Measurements from ENCODE around the gene ERAS.

ERAS gene

GRCh38 chrX:48798318-48798717, 28.0 kb upstream of the ERAS start:
- Histone ChIP-seq H3K4me1 (ENCODE audit: control insufficient read depth, insufficient read depth, low read length, unreplicated experiment) (peaks cover 15% of the 10 kb centered on the region), H3K79me2 (ENCODE audit: control insufficient read depth, insufficient read depth, low read length, unreplicated experiment) (no peaks in the 10 kb centered on the region), H3K4me3 (ENCODE audit: low read depth, low read length) (no peak overlapping the region), H3K27ac (ENCODE audit: low read depth, low read length) (no peak overlapping the region), H3K27me3 (ENCODE audit: insufficient read depth, low read length) (no peaks in the 10 kb centered on the region), H3K36me3 (ENCODE audit: insufficient read depth, low read length) (no peaks in the 10 kb centered on the region), H2AFZ (ENCODE audit: low read length, unreplicated experiment) (no peak overlapping the region)

- H3K4me3 ChIP-seq (ENCODE audit: low read depth, low read length), result peak overlapping the region; percentile 92
- peak overlapping the region; percentile 93 for H3K27ac ChIP-seq (ENCODE audit: low read depth, low read length)
- H3K4me1 ChIP-seq (ENCODE audit: control insufficient read depth, insufficient read depth, low read length, unreplicated experiment), result peaks cover 7% of the 10 kb centered on the region
- H3K79me2 ChIP-seq (ENCODE audit: control insufficient read depth, insufficient read depth, low read length, unreplicated experiment), result no peaks in the 10 kb centered on the region
- no peaks in the 10 kb centered on the region for H3K36me3 ChIP-seq (ENCODE audit: insufficient read depth, low read length)
- peak overlapping the region; percentile 91 for H2AFZ ChIP-seq (ENCODE audit: low read length, unreplicated experiment)
- H3K27me3 ChIP-seq (ENCODE audit: insufficient read depth, low read length), result no peaks in the 10 kb centered on the region
These were observed 25.6 kb upstream of the ERAS start for GRCh38 chrX:48800574-48801279.

- Histone ChIP-seq H3K4me3 (ENCODE audit: low read depth, low read length) (peak within 1 kb of the TSS; percentile 92), H3K27ac (ENCODE audit: low read depth, low read length) (peak within 1 kb of the TSS; percentile 95), H2AFZ (ENCODE audit: low read length, unreplicated experiment) (peak within 1 kb of the TSS; percentile 91), H3K27me3 (ENCODE audit: insufficient read depth, low read length) (no peaks in the 10 kb centered on the region), H3K79me2 (ENCODE audit: control insufficient read depth, insufficient read depth, low read length, unreplicated experiment) (no peaks in the 10 kb centered on the region), H3K4me1 (ENCODE audit: control insufficient read depth, insufficient read depth, low read length, unreplicated experiment) (peaks cover 7% of the 10 kb centered on the region), H3K36me3 (ENCODE audit: insufficient read depth, low read length) (no peaks in the 10 kb centered on the region)
These were observed 24.8 kb upstream of the ERAS start, which contains the start of gene HDAC6 for GRCh38 chrX:48801280-48802088. Gene HDAC6 (plus strand): TSS chrX:48802067. CDS start chrX:48802693, 626 bp downstream.

DNA sequence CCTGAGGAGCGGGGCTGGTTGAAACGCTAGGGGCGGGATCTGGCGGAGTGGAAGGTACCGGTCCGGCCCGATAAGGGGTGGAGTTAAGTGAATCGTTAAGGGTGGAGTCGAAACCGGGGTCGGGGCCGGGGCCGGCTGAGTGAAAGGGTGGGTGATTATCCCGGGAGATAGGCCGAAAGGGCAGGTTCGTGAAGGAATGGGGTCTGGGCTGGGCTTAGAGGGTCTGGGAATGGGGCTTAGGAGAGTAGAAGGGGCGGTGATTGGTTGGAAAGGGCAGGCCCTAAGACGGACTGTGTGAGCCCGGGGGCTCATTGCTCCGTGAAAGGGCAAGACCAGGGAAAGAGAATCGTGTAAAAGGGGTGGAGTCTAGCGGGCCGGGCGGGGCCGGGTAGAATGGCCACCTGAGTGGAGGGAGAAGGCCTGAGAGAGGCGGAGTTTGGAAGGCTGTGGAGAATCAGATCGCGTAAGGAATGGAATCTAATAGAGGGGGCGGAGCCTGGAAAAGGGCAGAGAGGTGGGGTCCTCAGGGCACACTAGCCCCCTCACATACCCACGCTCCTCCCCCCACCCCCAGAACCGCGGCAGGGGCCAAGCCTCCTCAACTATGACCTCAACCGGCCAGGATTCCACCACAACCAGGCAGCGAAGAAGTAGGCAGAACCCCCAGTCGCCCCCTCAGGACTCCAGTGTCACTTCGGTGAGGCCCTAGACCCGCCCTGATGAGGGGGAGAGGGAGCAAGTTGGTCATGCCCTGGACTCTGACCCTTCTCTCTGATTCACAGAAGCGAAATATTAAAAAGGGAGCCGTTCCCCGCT, 24.0 kb upstream of the ERAS start:
- H2AFZ ChIP-seq (ENCODE audit: low read length, unreplicated experiment), result peak overlapping the region; percentile 51
- H3K79me2 ChIP-seq (ENCODE audit: control insufficient read depth, insufficient read depth, low read length, unreplicated experiment), result no peaks in the 10 kb centered on the region

DNA sequence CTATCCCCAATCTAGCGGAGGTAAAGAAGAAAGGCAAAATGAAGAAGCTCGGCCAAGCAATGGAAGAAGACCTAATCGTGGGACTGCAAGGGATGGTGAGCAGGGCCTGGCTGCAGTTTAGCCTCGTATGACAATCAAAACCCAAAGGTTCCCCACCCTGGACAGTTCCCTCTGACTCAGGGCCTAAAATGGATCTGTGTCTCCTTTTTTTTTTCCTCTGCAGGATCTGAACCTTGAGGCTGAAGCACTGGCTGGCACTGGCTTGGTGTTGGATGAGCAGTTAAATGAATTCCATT, 23.5 kb upstream of the ERAS start:
- Histone ChIP-seq H3K4me3 (ENCODE audit: low read depth, low read length) (peak overlapping the region; percentile 81), H3K27ac (ENCODE audit: low read depth, low read length) (peak overlapping the region; percentile 95; the same call in 1 of the 2 replicates), H3K27me3 (ENCODE audit: insufficient read depth, low read length) (no peaks in the 10 kb centered on the region), H3K79me2 (ENCODE audit: control insufficient read depth, insufficient read depth, low read length, unreplicated experiment) (no peaks in the 10 kb centered on the region), H2AFZ (ENCODE audit: low read length, unreplicated experiment) (no peak overlapping the region), H3K4me1 (ENCODE audit: control insufficient read depth, insufficient read depth, low read length, unreplicated experiment) (peaks cover 7% of the 10 kb centered on the region), H3K36me3 (ENCODE audit: insufficient read depth, low read length) (no peaks in the 10 kb centered on the region)

More for the DNA sequence above, 24.0 kb upstream of the ERAS start:
- peaks cover 7% of the 10 kb centered on the region for H3K4me1 ChIP-seq (ENCODE audit: control insufficient read depth, insufficient read depth, low read length, unreplicated experiment)
- peak overlapping the region; percentile 95 for H3K27ac ChIP-seq (ENCODE audit: low read depth, low read length)
- no peaks in the 10 kb centered on the region for H3K27me3 ChIP-seq (ENCODE audit: insufficient read depth, low read length)
- H3K4me3 ChIP-seq (ENCODE audit: low read depth, low read length), result peak overlapping the region; percentile 81
- no peaks in the 10 kb centered on the region for H3K36me3 ChIP-seq (ENCODE audit: insufficient read depth, low read length)

GRCh38 chrX:48806081-48806480, 20.2 kb upstream of the ERAS start:
- Histone ChIP-seq H3K4me3 (ENCODE audit: low read depth, low read length) (no peak overlapping the region), H3K79me2 (ENCODE audit: control insufficient read depth, insufficient read depth, low read length, unreplicated experiment) (no peaks in the 10 kb centered on the region), H2AFZ (ENCODE audit: low read length, unreplicated experiment) (no peak overlapping the region), H3K27me3 (ENCODE audit: insufficient read depth, low read length) (no peaks in the 10 kb centered on the region), H3K4me1 (ENCODE audit: control insufficient read depth, insufficient read depth, low read length, unreplicated experiment) (no peaks in the 10 kb centered on the region), H3K36me3 (ENCODE audit: insufficient read depth, low read length) (no peaks in the 10 kb centered on the region), H3K27ac (ENCODE audit: low read depth, low read length) (no peak overlapping the region)

DNA sequence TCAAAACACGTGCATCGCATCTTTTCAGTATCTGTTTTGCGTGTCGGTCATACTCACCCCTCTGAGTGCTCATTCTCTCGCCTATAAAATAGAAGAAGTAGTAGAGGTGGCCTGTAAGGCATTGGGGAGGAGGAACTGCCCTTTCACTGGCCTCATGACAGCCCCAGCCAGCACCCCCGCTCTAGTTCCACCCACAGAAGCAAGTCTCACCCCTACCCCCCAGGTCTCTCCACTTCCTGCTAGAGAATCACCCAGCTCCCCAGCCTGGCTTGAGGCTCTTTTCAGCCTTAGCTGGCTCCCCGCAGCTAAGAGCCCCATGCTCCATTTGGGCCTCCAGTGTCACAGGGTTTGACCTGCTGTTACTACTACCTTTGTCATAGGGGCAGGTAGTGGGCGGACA, 12.7 kb upstream of the ERAS start:
- no peaks in the 10 kb centered on the region for H3K27me3 ChIP-seq (ENCODE audit: insufficient read depth, low read length)
- H3K27ac ChIP-seq (ENCODE audit: low read depth, low read length), result no peak overlapping the region
- H3K4me1 ChIP-seq (ENCODE audit: control insufficient read depth, insufficient read depth, low read length, unreplicated experiment), result no peaks in the 10 kb centered on the region
- H3K79me2 ChIP-seq (ENCODE audit: control insufficient read depth, insufficient read depth, low read length, unreplicated experiment), result no peaks in the 10 kb centered on the region
- H3K4me3 ChIP-seq (ENCODE audit: low read depth, low read length), result no peak overlapping the region
- no peaks in the 10 kb centered on the region for H3K36me3 ChIP-seq (ENCODE audit: insufficient read depth, low read length)
- H2AFZ ChIP-seq (ENCODE audit: low read length, unreplicated experiment), result no peak overlapping the region

DNA sequence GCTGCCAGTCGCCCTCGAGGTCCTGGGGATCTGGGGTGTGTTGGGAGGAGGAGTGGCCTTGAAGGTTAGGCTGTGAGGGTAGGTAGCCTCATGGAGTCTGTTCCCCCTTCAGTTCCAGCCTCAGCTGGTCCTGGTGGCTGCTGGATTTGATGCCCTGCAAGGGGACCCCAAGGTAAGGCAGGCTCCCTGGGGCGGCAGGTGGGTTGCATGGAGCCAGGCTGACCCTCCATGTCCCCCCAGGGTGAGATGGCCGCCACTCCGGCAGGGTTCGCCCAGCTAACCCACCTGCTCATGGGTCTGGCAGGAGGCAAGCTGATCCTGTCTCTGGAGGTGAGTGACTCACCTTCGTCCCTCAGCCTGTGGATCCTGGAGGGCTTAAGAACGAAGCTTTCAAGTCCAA, 11.6 kb upstream of the ERAS start:
- Histone ChIP-seq H3K4me3 (ENCODE audit: low read depth, low read length) (no peak overlapping the region), H3K79me2 (ENCODE audit: control insufficient read depth, insufficient read depth, low read length, unreplicated experiment) (no peaks in the 10 kb centered on the region), H2AFZ (ENCODE audit: low read length, unreplicated experiment) (no peak overlapping the region), H3K27ac (ENCODE audit: low read depth, low read length) (no peak overlapping the region), H3K27me3 (ENCODE audit: insufficient read depth, low read length) (no peaks in the 10 kb centered on the region), H3K36me3 (ENCODE audit: insufficient read depth, low read length) (no peaks in the 10 kb centered on the region), H3K4me1 (ENCODE audit: control insufficient read depth, insufficient read depth, low read length, unreplicated experiment) (no peaks in the 10 kb centered on the region)

- Histone ChIP-seq H3K4me1 (ENCODE audit: control insufficient read depth, insufficient read depth, low read length, unreplicated experiment) (no peaks in the 10 kb centered on the region), H2AFZ (ENCODE audit: low read length, unreplicated experiment) (no peak overlapping the region), H3K4me3 (ENCODE audit: low read depth, low read length) (no peak overlapping the region), H3K79me2 (ENCODE audit: control insufficient read depth, insufficient read depth, low read length, unreplicated experiment) (no peaks in the 10 kb centered on the region), H3K27ac (ENCODE audit: low read depth, low read length) (no peak overlapping the region), H3K36me3 (ENCODE audit: insufficient read depth, low read length) (no peaks in the 10 kb centered on the region), H3K27me3 (ENCODE audit: insufficient read depth, low read length) (no peaks in the 10 kb centered on the region)
These were observed 11.0 kb upstream of the ERAS start for GRCh38 chrX:48815266-48815665.

- H3K4me1 ChIP-seq (ENCODE audit: control insufficient read depth, insufficient read depth, low read length, unreplicated experiment), result no peaks in the 10 kb centered on the region
- H3K36me3 ChIP-seq (ENCODE audit: insufficient read depth, low read length), result no peaks in the 10 kb centered on the region
- no peak overlapping the region for H3K27ac ChIP-seq (ENCODE audit: low read depth, low read length)
- H3K79me2 ChIP-seq (ENCODE audit: control insufficient read depth, insufficient read depth, low read length, unreplicated experiment), result no peaks in the 10 kb centered on the region
- no peak overlapping the region for H2AFZ ChIP-seq (ENCODE audit: low read length, unreplicated experiment)
- H3K4me3 ChIP-seq (ENCODE audit: low read depth, low read length), result no peak overlapping the region
- no peaks in the 10 kb centered on the region for H3K27me3 ChIP-seq (ENCODE audit: insufficient read depth, low read length)
These were observed 10.1 kb upstream of the ERAS start for GRCh38 chrX:48816014-48816810.
